Measurements from ENCODE around the gene SIX1. TPM values are rescaled to one million over a fixed set of nuclear protein-coding genes. Genes with fewer than 3 reads are reported as not detected.
A peak's percentile ranks its signal among the peaks of the same experiment; 100 is the strongest.

SIX1 gene
- 59.4 TPM for polyA plus RNA-seq (ENCODE audit: insufficient read length)

DNA sequence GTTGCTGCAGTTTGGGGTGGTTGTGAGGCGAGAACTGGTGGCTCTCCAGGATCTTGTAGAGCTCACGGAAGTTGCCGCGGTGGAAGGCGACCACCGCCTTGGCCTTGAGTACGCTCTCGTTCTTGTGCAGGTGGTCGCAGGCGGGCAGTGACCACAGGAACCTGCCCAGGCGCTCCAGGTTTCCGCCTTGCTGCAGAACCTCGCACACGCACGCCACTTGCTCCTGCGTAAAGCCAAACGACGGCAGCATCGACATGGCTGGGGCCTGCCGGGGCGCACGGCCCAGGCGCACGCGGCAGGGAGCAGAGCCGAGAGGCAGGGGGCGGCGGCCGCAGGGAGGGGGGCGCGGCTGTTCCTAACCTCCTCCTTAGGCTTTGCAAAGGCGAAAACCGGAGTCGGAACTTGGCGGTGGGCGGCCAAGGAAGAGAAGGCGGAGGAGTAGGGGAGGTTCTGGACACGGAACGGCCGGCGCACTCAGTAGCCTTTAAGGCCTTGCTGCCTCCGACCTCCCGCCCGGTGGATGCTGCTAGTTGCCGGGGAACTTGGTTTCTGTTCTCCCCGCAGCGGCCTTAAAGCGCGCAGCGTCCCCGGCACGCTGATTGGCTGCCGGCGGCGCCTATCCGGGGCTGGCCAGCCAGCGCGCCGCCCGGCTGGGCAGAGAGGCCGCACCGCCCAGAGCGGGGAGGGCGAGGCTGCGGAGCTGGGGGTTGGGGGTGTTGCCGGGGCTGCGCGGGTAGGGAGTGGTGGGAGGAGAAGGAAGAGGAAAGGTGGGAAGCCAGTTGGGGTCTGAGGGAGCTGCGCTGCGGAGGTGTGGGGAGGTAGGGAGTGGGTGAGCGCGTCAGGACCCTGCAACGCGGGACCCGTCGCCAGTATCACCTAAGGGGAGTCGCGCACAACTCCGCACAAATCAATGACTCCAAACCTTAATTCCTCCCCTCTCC, at the start of gene SIX1:
Gene SIX1 (minus strand): TSS at position 544 of the 941 bp plus-strand sequence. CDS start 288 bp downstream, at position 256.
- peak; percentile 78 for DNase-seq (ENCODE audit: low read depth)

GRCh38 chr14:60695327-60695726, 46.0 kb upstream of the SIX1 start:
- no peak for DNase-seq (ENCODE audit: low read depth)

DNA sequence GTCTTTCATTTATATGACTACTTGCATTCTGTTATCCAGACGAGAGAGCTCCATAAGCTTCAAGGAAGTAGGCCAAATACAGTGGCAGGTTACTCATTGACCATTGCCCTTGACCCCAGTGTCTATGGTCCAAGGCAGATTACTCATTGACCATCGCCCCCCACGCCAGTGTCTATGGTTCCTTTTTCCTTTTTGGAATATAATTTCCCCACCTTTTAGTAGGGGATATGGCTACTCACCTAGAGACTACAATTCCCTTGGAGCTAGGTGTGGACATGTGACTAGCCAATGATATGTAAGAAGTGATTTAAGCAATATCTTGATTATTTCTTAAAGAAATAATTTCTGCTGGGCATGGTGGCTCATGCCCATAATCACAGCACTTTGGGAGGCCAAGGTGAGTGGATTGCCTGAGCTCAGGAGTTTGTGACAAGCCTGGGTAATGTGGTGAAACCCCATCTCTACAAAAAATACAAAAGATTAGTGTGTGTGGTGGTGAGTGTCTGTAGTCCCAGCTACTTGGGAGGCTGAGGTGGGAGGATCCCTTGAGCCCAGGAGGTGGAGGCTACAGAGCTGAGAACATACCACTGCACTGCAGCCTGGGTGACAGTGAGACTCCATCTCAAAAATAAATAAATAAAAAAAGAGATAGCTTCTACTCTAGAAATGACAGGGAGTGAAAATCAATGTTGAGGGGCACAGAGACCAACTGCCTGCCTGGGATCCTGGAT, 42.3 kb upstream of the SIX1 start:
- DNase-seq (ENCODE audit: low read depth), result no peak

DNA sequence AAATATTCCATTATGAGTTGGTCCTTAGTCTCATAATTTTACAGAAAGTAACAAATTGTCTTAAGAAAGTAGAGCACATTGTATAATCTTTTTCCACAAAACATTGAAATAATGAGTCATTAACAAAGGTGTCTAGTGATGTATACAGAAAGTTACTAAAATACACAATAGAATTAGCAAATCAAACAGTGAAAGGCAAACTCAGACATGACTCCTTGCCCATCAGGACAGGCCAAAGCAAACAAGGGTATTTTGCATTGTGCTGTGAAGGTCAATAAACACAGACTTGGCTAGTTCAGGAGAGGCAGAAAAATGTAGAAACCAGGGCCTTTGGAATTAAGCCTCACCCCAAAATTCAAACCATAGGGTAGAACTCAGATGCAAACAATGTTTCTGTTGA, 37.6 kb upstream of the SIX1 start:
- DNase-seq (ENCODE audit: low read depth), result no peak

DNA sequence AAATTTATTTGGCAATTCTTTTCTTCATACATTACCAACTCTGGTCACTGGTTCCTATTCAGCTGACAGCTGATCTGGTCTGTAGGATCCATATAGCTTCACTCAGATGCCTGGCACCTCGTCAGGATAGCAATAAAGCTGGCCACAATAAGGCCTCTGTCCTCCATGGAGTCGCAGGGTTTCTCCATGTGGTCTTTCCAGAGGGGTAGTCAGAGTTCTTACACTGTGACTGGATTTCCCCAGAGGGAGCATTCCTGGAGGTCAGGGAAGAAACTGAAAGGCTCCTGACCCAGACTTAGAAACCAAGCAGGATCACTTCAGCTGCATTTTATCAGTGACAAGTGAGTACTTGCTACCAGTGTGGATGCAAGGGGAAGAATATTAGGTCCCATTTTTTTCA, 34.9 kb upstream of the SIX1 start:
- no peak for DNase-seq (ENCODE audit: low read depth)

DNA sequence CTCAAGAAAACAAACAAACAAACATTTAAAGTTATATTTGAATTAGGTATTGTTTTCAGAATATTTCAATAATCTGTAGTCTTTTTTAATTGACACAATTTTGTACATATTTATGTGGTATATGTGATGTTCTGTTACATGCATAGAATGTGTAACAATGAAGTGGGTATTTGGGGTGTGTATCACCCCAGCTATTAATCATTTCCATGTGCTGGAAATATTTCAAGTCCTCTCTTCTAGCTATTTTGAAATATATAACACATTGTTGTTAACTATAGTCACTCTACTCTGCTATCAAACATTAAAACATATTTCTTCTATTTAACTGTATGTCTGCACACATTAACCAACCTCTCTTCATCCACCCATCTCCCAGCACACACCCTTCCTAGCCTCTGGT, 32.0 kb upstream of the SIX1 start:
- DNase-seq (ENCODE audit: low read depth), result no peak

DNA sequence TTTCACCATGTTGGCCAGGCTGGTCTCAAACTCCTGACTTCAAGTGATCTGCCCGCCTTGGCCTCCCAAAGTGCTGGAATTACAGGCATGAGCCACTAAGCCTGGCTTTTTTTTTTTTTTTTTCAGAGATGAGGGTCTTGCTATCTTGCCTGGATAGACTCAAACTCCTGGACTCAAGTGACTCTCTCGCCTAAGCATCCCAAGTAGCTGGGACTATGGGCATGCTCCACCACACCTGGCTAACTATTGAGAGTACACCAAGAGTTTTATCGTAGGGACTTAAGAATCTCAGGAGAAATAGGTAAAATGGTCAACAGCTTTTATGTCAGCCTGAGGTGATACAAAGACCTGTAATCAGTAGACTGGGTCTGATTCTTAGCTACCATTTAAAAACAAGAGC, 31.2 kb upstream of the SIX1 start:
- DNase-seq (ENCODE audit: low read depth), result no peak

- DNase-seq (ENCODE audit: low read depth), result no peak
These were observed 30.4 kb upstream of the SIX1 start for GRCh38 chr14:60679566-60680258.

GRCh38 chr14:60677701-60678100, 28.4 kb upstream of the SIX1 start:
- no peak for DNase-seq (ENCODE audit: low read depth)

- DNase-seq (ENCODE audit: low read depth), result no peak
These were observed 21.7 kb upstream of the SIX1 start for GRCh38 chr14:60670989-60671388.

DNA sequence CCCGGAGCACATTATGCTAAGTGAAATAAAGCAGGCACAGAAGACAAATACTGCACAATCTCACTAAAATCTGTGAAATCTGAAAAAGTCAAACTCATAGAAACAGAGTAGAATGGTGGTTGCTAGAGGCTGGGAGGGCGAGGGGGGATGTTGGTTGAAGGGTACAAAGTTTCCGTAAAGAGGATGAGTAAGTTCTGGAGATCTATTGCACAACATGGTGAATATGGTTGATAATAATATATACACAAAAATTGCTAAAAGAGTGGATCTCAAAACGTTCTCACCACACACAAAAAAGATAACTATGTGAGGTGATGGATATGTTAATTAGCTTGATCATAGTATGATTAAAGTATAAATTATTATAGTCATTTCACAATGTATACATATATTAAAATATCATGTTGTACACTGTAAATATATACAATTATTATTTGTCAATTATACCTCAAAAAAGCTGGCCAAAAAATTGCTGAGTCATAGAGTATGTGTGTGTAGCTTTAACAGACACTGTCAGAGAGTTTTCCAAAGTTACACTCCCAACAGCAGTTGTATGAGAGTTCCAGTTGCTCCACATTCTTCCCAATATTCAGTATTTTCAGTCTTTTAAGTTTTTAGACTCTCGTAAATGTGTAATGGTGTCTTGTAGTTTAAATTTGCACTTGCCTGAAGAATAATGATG, 19.3 kb upstream of the SIX1 start:
- no peak for DNase-seq (ENCODE audit: low read depth)

DNA sequence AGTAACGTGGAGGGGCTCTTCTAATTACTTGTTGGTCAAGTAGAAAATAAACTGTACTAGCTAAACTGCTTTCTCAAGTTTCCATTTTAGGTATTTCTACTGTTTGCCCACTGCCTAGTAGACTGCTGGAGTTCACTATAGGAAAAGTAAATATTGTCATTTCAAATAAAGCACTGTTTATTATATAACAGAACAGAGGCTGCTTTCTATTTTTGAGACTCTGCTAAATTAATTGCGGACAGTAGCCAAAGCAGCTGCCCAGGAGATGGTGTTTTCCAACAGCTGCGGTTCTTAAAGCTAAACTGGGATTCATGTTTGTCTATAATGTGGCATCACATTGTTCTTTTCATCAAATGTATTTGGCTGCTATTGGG, 15.9 kb upstream of the SIX1 start:
- no peak for DNase-seq (ENCODE audit: low read depth)

GRCh38 chr14:60662982-60663381, 13.7 kb upstream of the SIX1 start:
- DNase-seq (ENCODE audit: low read depth), result no peak

- no peak for DNase-seq (ENCODE audit: low read depth)
These were observed 12.4 kb upstream of the SIX1 start for GRCh38 chr14:60661721-60662120.

DNA sequence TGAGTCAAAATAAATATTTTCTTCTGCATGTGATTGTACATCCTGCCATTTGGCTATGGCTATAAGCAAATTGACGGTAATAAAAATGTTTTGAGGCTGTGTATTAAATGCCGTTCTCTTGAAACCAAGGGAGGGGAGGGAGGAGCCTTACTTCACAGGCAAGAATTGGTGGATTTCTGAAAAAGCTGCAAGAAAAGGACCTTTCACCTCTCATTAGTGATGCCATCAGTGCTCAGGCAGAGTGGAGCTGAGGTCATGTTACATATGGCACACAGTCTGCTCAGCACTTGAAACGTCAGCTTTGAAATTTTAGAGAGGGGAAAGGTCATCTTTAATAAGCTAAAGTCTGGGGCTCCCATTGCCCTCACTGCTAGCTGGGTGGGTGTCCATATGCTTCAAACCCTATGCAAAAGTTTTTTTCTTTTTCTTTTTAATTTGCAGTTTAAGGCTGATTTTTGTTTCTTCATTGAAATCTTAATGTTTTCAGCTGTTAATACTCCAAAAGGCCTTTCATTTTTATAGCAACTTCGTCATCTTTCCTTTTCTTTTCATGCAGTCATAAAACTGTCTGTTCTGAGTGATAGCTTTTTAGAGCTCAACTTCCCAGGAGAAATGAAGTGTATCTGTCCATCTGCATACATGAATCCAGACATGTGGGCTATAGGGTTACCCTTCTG, 9.8 kb upstream of the SIX1 start:
- DNase-seq (ENCODE audit: low read depth), result no peak

DNA sequence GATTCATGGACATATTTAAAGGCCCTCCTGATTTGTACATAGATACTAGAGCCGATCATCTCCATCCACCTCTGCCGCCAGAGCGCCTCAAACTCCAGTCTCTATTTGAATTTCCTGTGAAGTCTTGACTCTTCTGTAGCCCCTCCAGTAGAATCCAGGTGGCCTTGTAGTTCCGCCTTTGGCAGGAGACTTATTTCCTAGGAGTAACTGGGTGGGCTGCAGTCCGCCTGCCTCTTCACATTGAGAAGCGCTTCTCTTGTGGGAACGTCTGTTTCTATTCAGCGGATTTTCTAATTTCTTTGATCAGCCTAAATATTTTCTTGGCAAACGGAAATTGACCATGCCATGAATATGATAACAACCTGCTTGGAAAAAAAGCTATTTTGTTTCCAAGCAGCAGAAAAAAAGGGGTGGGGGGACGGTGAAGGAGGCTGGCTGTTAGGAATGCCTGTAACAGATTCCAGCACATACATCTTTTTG, 9.0 kb upstream of the SIX1 start:
- no peak for DNase-seq (ENCODE audit: low read depth)

DNA sequence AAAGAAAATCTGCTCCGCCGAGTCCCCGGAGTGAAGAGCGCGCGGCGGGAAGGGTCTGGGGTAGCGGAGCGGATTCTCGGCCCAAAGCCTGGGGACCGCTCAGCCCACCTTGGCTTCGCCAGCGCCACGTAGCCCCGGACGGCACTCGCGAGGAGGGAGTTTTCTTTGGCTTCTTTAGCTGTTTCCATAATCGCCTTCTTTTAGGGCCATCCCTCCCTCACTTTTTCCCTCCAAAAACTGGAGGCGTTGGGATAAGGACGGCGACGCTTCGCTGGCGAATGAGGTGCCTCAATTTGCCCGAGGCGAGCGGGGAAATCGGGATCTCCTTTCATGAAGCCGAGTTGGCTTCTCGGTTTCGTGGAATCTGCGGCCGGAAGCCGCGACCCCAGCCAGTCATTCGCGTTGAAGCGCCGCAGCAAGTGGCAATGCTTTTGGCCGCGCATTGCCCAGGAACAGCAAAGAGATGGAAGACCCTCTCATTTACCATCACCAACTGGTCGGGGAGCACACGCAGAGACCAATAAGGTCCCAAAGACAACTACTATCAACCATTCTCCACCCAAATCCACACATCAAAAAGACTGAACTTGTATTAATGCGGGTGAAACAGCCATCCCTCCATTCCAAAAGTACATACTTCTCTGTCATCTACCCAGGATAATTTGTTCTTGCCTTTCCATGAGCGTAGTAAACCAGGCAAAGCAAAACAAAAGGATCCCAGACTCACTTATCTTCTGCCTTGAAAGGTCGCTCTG, 8.4 kb upstream of the SIX1 start:
- DNase-seq (ENCODE audit: low read depth), result no peak

- no peak for DNase-seq (ENCODE audit: low read depth)
These were observed 7.6 kb upstream of the SIX1 start for GRCh38 chr14:60656686-60657455.

- DNase-seq (ENCODE audit: low read depth), result no peak
These were observed 6.8 kb upstream of the SIX1 start for GRCh38 chr14:60655898-60656685.
